A204.1 (cell line): ENCODE measurements around the gene FAM221A.
A peak's percentile ranks its signal among the peaks of the same experiment; 100 is the strongest.
"Not testable (repeated sequence)": the region's sequence is repeated elsewhere in the genome, so short reads cannot be mapped to it uniquely, and the experiment has no call there.

ENCODE experiments used
- FAIRE-seq: peaks from 2 replicates; lab custom pipeline; 2012; peaks lifted over from hg19 to GRCh38; lab: Jason Lieb, UNC

The FAM221A gene

GRCh38 chr7:23709081-23709750 is 29.2 kb downstream of the FAM221A start:
- FAIRE-seq: no peak

GRCh38 chr7:23710000-23710399 is 30.0 kb downstream of the FAM221A start, which contains the start of gene STK31:
Gene STK31 (plus strand): TSS chr7:23710219. CDS start chr7:23710286, 67 bp downstream.
- FAIRE-seq: no peak

DNA sequence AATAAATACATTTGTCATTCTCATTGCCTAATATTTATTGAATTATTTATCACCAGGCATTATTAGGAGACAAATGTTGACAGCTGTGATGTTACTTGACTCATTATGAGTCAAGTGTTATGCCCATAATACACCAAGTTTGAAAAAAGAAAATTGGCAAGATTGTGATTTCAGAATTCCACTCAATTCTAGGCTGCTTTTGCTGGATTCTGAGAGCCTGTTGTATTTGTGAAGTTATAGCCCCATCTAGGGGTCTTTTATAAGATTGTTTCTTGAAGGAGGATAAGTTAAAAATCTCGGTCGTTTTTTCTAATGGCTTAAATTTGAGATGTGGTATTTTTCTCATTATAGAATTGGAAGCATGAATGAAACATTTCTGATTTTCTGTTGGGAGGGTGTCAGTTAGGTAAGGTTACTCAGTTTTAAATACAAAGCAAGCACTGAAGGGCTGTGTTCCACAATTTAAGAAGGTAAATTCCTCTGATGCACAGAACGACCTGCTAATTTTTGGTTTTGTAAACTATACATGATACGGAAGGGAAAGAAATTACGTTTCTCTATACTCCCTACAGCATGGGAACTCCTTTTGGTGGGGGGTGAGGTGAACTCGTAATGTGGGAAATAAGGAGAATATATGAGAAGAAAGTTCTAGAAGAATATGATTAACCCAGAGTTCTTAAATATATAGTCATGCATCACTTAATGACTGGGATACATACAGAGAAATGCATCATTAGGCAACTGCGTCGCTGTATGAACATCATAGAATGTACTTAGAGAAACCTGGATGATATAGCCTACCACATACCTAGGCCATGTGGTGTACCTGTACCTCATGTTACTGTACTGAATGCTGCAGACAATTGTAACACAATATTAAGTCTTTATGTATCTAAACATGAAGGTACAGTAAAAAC is 32.6 kb downstream of the FAM221A start:
- FAIRE-seq: peak; percentile 98

DNA sequence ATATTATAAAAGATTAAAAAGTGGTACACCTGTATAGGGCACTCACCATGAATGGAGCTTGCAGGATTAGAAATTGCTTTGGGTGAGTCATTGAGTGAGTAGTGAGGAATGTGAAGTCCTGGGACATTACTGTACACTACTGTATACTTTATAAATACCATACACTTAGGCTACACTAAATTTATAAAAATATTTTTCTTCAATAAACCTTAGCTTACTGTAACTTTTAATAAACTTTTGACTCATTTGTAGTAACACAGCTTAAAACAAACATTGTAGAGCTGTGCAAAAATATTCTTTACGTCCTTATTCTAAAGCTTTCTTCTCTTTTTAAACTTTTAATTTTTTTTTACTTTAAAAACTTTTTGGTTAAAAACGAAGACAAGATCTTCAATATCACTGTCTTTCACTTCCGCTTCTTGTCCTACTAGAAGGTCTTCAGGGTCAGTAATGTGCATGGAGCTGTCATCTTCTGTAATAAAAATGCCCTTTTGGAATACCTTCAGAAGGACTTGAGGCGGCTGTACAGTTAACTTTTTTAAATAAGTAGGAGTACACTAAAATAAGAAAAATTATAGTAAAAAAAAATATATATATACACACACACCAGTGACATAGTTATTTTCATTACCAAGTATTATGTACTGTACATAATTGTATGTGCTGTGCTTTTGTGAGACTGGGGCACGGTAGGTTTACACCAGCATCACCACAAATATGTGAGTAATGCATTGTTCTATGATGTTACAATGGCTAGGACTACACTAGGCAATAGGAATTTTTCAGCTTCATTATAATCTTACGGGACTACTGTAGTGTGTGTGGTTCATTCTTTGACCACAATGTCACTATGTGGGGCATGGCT is 33.5 kb downstream of the FAM221A start:
- FAIRE-seq: peak; percentile 35

DNA sequence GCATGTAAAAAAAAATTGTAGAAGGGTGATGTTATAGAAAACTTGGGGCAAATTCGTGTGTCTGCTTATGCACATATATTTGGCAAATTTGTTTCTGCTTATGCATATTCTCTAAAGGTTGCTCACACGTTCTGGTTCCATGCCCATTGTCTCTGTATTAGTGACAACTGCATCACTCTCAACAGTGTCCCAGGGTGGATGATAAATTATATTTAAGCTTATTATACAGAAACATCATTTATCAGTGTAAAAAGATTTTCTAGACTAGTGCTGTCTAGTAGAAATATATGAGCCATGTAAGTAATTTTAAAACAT is 34.1 kb downstream of the FAM221A start:
- no peak for FAIRE-seq

- no peak for FAIRE-seq
Measured at GRCh38 chr7:23714579-23714978, 34.6 kb downstream of the FAM221A start.

GRCh38 chr7:23715099-23715498 is 35.1 kb downstream of the FAM221A start:
- no peak for FAIRE-seq

GRCh38 chr7:23717788-23718187 is 37.8 kb downstream of the FAM221A start:
- no peak for FAIRE-seq

GRCh38 chr7:23721456-23721855 is 41.5 kb downstream of the FAM221A start:
- FAIRE-seq: no peak

GRCh38 chr7:23722587-23723216 is 42.7 kb downstream of the FAM221A start:
- FAIRE-seq: not testable (repeated sequence)

DNA sequence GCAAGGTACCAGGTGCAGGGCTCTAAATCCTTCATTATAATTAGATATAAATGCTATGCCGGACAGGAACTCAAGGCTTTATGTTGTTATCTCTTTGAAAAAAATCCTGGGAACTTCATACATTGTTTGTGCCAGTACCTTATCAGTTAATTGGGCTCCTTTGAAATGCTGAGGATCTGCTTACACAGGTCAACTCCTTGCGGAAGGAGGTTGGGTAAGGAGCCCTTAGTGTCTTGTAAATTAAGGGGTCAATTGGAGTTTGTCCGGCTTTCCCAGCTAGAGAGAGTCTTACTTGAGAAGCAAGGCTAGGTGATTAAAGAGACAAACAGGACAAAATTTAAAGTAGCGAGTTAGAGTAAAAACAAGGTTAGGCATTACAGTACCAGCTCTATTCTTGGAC is 44.1 kb downstream of the FAM221A start:
- not testable (repeated sequence) for FAIRE-seq

GRCh38 chr7:23742051-23742450 is 62.1 kb downstream of the FAM221A start:
- FAIRE-seq: no peak

DNA sequence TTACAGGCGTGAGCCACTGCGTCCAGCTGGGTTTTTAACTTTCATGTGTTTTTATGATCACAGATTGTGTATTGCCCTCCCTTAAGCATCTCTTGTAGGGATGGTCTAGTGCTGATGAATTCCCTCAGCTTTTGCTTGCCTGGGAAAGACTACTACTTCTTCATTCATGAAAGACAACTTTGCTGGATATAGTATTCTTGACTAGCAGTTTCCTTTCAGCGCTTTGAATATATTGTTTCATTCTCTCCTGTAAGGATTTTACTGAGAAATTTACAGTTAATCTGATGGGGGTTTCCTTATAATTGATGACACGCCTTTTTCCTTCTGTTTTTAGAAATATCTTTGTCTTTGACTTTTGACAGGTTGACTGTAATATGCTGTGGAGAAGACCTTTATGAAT is 63.2 kb downstream of the FAM221A start:
- FAIRE-seq: no peak

- peak; percentile 52 for FAIRE-seq
Measured at GRCh38 chr7:23746629-23747028, 66.6 kb downstream of the FAM221A start.

DNA sequence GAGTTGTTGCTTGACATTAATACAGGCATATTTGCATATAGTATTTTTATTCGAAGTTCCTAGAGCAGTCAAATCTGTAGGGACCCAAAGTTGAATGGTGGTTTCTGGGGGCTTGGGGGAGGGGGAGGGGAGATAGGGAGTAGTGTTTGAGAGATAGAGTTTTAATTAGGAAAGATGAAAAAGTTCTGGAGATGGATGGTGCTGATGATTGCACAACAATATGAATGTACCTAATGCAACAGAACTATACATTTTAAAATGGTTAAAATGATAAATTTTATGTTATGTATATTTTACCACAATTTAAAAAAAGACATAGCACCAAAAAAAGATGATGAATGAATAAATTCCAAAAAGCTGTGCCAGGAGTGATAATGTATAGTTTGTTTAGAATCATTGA is 71.9 kb downstream of the FAM221A start:
- FAIRE-seq: no peak
